Thoracic aorta (tissue), 2 donors: ENCODE results near the gene SPATA31C2. TPM values are rescaled to one million over a fixed set of nuclear protein-coding genes. Genes with fewer than 3 reads are reported as not detected.
A peak's percentile ranks its signal among the peaks of the same experiment; 100 is the strongest.
"Not testable (repeated sequence)": the region's sequence is repeated elsewhere in the genome, so short reads cannot be mapped to it uniquely, and the experiment has no call there.

Source experiments
- ATAC-seq: fragments of 150-250 bp; one replicate; pipeline ENCODE4 v1.8.0; 2017; ENCODE audit warnings: low read depth; ENCODE audit not compliant: insufficient number of reproducible peaks, low FRiP score
- DNase-seq: peaks from one replicate; pipeline ENCODE4 v3.0.0-alpha.2; 2020; ENCODE audit warnings: low spot score
- H3K27ac ChIP-seq, 2 donors: fragments of 200-600 bp; sonication (generic); 1 replicate in 1 of 2; 2 replicates in 1 of 2; pipeline ENCODE4 v1.5.1; 2016; ENCODE audit warnings: mild to moderate bottlenecking in 2 of 2, moderate library complexity in 2 of 2
- H3K27me3 ChIP-seq: fragments of 200-600 bp; sonication (generic); replicated peaks from 2 replicates; pipeline ENCODE4 v1.6.0; 2016; ENCODE audit warnings: mild to moderate bottlenecking; ENCODE audit not compliant: insufficient read depth
- H3K36me3 ChIP-seq: fragments of 200-600 bp; sonication (generic); one replicate; pipeline ENCODE4 v1.5.1; 2016
- H3K4me1 ChIP-seq, 2 donors: fragments of 200-600 bp; sonication (generic); 1 replicate in 1 of 2; 2 replicates in 1 of 2; pipeline versions ENCODE4 v1.5.1 to v1.6.0; 2016; ENCODE audit warnings: low read depth in 2 of 2, mild to moderate bottlenecking in 1 of 2; ENCODE audit not compliant: control insufficient read depth in 1 of 2
- H3K4me3 ChIP-seq: fragments of 200-600 bp; sonication (generic); 2 replicates; pipeline ENCODE4 v1.5.1; 2016; ENCODE audit warnings: mild to moderate bottlenecking
- H3K9me3 ChIP-seq: fragments of 200-600 bp; sonication (generic); 2 replicates; pipeline ENCODE4 v1.5.1; 2016
- CTCF ChIP-seq: fragments of 200-600 bp; sonication (generic); IDR thresholded peaks from one replicate; pipeline ENCODE4 v1.5.1; 2019; ENCODE audit warnings: antibody characterized with exemption
- total RNA-seq, 2 donors: library from RNA; depleted of rRNA; stranded (reverse); fragments of >200 nt; gene quantifications; one replicate each; pipeline versions ENCODE4 v1.1.0 to v1.2.3, GENCODE V29; 2016

The SPATA31C2 gene
- total RNA-seq, 2 donors from 2014 or later = not detected

GRCh38 chr9:88114968-88115612 lies 23.2 kb downstream of the SPATA31C2 start:
- H3K4me3 ChIP-seq, H3K27me3 ChIP-seq, H3K36me3 ChIP-seq, H3K27ac ChIP-seq, DNase-seq, ATAC-seq, H3K4me1 ChIP-seq, H3K9me3 ChIP-seq: not testable (repeated sequence)

GRCh38 chr9:88114283-88114967 lies 23.9 kb downstream of the SPATA31C2 start:
- not testable (repeated sequence) for ATAC-seq, H3K4me1 ChIP-seq, H3K36me3 ChIP-seq, H3K4me3 ChIP-seq, H3K27me3 ChIP-seq, DNase-seq, H3K27ac ChIP-seq, H3K9me3 ChIP-seq

GRCh38 chr9:88113156-88114130 lies 24.8 kb downstream of the SPATA31C2 start:
- not testable (repeated sequence) for H3K27me3 ChIP-seq, DNase-seq, H3K4me1 ChIP-seq, ATAC-seq, H3K9me3 ChIP-seq, H3K27ac ChIP-seq, H3K4me3 ChIP-seq, H3K36me3 ChIP-seq

- Histone ChIP-seq H3K36me3 (no peaks in the 10 kb centered on the region), H3K4me3 (no peak overlapping the region), H3K9me3 (no peaks in the 10 kb centered on the region), H3K4me1 (no peaks in the 10 kb centered on the region), H3K27me3 (no peaks in the 10 kb centered on the region), H3K27ac (no peak overlapping the region)
- TF ChIP-seq CTCF = no peak
- no peak for DNase-seq
- no peak for ATAC-seq
Observed at GRCh38 chr9:88110026-88110425, 28.2 kb downstream of the SPATA31C2 start.

DNA sequence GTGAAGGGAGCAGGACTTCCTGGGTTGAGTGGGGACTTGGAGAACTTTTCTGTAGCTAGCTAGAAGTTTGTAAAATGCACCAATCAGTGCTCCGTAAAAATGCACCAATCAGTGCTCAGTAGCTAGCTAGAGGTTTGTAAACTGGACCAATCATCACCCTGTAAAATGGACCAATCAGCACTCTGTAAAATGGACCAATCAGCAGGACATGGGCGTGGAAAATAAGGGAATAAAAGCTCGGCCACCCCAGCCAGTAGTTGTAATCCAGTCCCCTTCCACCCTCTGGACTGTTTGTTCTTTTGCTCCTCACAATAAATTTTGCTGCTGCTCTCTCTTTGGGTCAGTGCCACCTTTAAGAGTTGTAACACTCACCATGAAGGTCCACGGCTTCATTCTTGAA lies 29.5 kb downstream of the SPATA31C2 start:
- ATAC-seq = no peak
- H3K4me3 ChIP-seq = no peak overlapping the region
- DNase-seq = no peak
- TF ChIP-seq CTCF = no peak
- no peaks in the 10 kb centered on the region for H3K9me3 ChIP-seq
- no peak overlapping the region for H3K27ac ChIP-seq
- no peaks in the 10 kb centered on the region for H3K4me1 ChIP-seq
- H3K36me3 ChIP-seq = no peaks in the 10 kb centered on the region
- no peaks in the 10 kb centered on the region for H3K27me3 ChIP-seq

DNA sequence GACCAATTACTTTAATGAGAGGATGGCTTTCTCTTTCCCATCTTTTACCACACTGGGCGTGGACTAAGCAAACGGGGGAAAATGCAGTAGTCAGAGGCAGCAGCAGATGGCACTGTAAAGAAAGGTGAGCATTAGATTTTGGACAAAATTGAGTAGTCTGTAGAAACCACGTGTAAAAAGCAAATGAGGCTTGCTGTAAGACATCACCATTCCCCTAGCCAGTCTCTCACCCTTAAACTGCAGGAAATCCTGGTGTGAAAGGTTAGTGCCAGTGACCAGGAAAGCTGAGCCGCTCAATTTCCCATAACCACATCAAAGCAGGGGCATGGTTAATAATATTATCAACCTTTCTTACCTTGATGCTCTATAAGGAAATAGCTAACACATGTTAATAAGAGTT lies 31.8 kb downstream of the SPATA31C2 start:
- TF ChIP-seq CTCF = peak; percentile 36
- no peaks in the 10 kb centered on the region for H3K27me3 ChIP-seq
- H3K36me3 ChIP-seq = no peaks in the 10 kb centered on the region
- H3K4me3 ChIP-seq = no peak overlapping the region
- H3K4me1 ChIP-seq = no peaks in the 10 kb centered on the region
- no peak for DNase-seq
- no peak for ATAC-seq
- H3K9me3 ChIP-seq = no peaks in the 10 kb centered on the region
- no peak overlapping the region for H3K27ac ChIP-seq
